DLD1 (cell line): ENCODE data around the gene RERE.
"Not testable (repeated sequence)": the region's sequence is repeated elsewhere in the genome, so short reads cannot be mapped to it uniquely, and the experiment has no call there.

Source experiments
- in situ Hi-C: cut with HindIII; loops from 2 replicates; pipeline ENCODE4 v1.10.0; 2017; ENCODE audit warnings: low sequenced_read_pairs

The RERE gene

GRCh38 chr1:8649875-8650274 is 167.6 kb downstream of the RERE start:
- in situ Hi-C loops = no loop called here

GRCh38 chr1:8649027-8649426 is 168.4 kb downstream of the RERE start:
- in situ Hi-C loops = no loop called here

- in situ Hi-C loops = no loop called here
Measured at GRCh38 chr1:8646996-8647395, 170.4 kb downstream of the RERE start.

- in situ Hi-C loops = no loop called here
Measured at GRCh38 chr1:8646189-8646588, 171.3 kb downstream of the RERE start.

- in situ Hi-C loops = no loop called here
Measured at GRCh38 chr1:8643542-8644536, 173.6 kb downstream of the RERE start.

GRCh38 chr1:8642114-8642513 is 175.3 kb downstream of the RERE start:
- in situ Hi-C loops = no loop called here

- in situ Hi-C loops = no loop called here
Measured at GRCh38 chr1:8641377-8641997, 176.0 kb downstream of the RERE start.

- in situ Hi-C loops = no loop called here
Measured at GRCh38 chr1:8640950-8641349, 176.5 kb downstream of the RERE start.

GRCh38 chr1:8639148-8639547 is 178.3 kb downstream of the RERE start:
- in situ Hi-C loops = no loop called here

GRCh38 chr1:8633741-8634501 is 183.5 kb downstream of the RERE start:
- in situ Hi-C loops = no loop called here

GRCh38 chr1:8632102-8632501 is 185.3 kb downstream of the RERE start:
- in situ Hi-C loops = no loop called here

GRCh38 chr1:8631163-8631562 is 186.3 kb downstream of the RERE start:
- in situ Hi-C loops = no loop called here

- in situ Hi-C loops = loop anchor here (5.0 kb wide), 1 partner anchor 33 kb away; no protein-coding TSS in a partner anchor
Measured at GRCh38 chr1:8629241-8630091, 188.0 kb downstream of the RERE start.

GRCh38 chr1:8628606-8629005 is 188.8 kb downstream of the RERE start:
- in situ Hi-C loops = loop anchor here (5.0 kb wide), 1 partner anchor 34 kb away; no protein-coding TSS in a partner anchor

- in situ Hi-C loops = loop anchor here (5.0 kb wide), 1 partner anchor 35 kb away; no protein-coding TSS in a partner anchor
Measured at GRCh38 chr1:8627728-8628127, 189.7 kb downstream of the RERE start.

GRCh38 chr1:8625981-8626898 is 191.2 kb downstream of the RERE start:
- in situ Hi-C loops = loop anchor here (5.0 kb wide), 1 partner anchor 36 kb away; no protein-coding TSS in a partner anchor

GRCh38 chr1:8625491-8625890 is 191.9 kb downstream of the RERE start:
- in situ Hi-C loops = loop anchor here (5.0 kb wide), 1 partner anchor 37 kb away; no protein-coding TSS in a partner anchor

GRCh38 chr1:8623651-8624192 is 193.7 kb downstream of the RERE start:
- in situ Hi-C loops = not testable (repeated sequence)
